GM12801 (cell line): Measurements from ENCODE around the gene OXT.

Experiments used
- CTCF ChIP-seq: IDR thresholded peaks from one replicate; pipeline ENCODE4 v1.5.1; 2011; ENCODE audit warnings: control low read depth; ENCODE audit not compliant: insufficient read length; ENCODE audit errors: extremely low read depth

Gene OXT

DNA sequence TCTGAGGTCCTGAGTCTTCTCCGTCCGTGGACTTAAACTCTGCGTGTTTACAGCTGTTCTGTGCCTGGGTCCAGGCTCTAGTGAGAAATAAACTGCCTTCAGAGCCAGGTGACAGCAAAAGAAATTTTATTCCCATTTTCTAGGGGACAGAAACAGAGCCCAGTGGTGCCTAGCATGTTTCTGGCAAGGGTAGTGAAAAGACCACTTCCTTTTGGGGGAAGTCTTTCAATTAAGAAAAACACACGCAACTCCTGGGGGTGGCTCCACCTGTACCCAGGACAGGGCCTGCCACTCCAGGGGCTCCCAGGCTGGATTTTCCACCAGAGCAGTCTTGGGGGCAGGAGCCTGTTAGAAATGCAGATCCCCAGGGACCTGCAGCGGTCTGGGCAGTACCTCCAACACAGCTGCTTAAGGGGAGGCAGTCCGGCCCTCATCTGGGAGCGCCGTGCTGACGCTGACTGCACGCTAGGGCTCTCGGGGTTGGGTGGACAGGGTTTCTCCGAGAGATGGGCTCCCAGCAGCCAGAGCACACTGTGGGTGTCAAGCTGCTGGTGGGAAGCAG is 36.1 kb downstream of the OXT start:
- TF ChIP-seq CTCF = no peak

DNA sequence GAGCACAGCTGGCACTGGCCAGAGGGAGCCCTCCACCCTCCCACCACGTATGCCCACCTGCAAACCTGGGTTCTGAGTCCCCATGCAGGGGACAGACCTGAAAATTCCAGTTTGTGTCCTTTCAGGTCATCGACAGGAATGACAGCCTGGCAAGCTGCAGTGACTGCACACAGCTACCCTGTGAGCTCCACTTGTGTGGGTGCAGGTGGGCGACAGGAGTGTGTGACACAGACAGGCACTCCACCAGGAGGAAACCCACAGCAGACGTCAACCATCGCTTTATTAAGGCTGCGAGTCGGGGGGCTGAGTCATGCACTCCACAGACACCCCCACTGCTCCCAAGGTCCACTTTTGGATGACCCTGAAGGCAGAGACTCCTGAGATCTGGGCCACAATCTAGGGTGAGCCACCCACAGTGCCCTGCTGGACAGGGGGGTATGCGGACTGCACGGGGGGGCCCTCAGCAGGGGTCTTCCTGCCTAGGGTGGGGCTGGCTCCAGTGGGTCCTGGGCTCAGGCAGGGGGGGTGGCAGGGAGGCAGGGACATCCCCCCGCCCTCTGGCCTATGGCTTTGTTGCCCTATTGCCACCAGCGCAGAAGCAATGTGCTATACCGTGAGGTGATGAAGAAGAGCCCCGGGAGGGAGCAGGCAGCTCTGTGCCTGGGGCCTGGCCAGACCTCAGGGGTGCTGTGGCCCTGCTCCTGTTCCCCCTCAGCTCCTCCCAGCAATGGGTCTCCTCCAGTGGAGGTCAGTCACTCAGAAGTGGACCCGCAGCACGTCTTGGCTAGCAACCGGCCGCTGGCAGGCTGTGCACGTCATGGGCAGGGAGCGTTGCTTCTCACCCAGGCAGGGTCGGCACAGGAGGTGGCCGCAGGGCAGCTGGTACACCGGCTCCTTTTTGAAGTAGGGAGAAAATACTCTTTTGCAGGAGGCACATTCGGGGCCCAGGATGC is 38.2 kb downstream of the OXT start:
- TF ChIP-seq CTCF = no peak

DNA sequence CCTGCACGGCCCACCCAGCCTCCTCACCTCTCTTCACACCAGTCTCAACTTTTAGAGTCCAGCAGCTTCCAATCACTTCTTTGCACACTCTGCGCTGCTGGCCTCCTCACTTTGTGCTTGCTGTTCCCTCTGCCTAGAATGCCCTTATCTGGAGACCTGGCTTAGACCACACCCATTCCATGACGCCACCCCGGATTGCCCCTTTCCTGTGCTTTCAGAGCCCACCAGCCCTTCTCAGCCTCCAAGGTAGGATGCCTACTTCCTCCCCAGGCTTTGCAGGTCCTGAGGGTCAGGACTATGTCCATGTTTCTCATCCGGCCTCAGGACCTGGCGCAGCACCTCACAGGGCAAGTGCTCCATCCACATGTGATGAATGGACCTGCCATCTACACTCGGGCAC is 40.1 kb downstream of the OXT start:
- no peak for TF ChIP-seq CTCF

DNA sequence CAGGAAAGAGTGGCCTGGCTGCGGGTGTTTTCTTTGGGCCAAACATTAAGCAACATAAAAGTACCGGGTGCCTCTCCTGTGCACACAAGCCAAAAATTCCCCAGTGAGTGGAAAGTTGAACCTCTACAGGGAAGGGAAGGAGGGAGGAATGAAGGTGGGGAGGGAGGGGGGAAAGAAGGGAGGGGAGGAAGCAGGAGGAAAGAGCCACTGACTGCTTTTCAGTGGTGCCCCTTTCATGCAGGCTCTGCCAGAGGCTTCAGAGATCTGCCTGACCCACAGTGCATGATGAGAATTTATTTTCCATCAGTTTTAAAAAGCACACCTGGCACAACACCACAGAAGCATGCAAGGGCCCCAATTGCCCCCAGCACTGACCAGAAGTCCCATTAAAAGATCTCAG is 40.6 kb downstream of the OXT start:
- no peak for TF ChIP-seq CTCF

- no peak for TF ChIP-seq CTCF
Observed at GRCh38 chr20:3115190-3116107, 44.0 kb downstream of the OXT start.

- TF ChIP-seq CTCF = no peak
Observed at GRCh38 chr20:3116341-3116740, 44.9 kb downstream of the OXT start.

- no peak for TF ChIP-seq CTCF
Observed at GRCh38 chr20:3119044-3119443, 47.6 kb downstream of the OXT start.
